Hepatocyte (in vitro differentiated cells): ENCODE data around the gene ZNF283.

ENCODE experiments used
- EZH2 ChIP-seq: fragments of 200-600 bp; sonication (generic); IDR thresholded peaks from 2 replicates; pipeline ENCODE4 v1.6.1; 2016; ENCODE audit warnings: antibody characterized with exemption, mild to moderate bottlenecking, borderline replicate concordance
- EZH2phosphoT487 ChIP-seq: fragments of 200-600 bp; sonication (generic); IDR thresholded peaks from one replicate; pipeline ENCODE4 v1.6.1; 2018; ENCODE audit warnings: antibody characterized with exemption, mild to moderate bottlenecking, low read depth, moderate library complexity; ENCODE audit not compliant: unreplicated experiment, severe bottlenecking
- TF ChIP-seq, protein P1 (sequence below): fragments of 200-600 bp; sonication (generic); IDR thresholded peaks from 2 replicates; pipeline ENCODE4 v1.5.1; 2016; ENCODE audit warnings: antibody characterized with exemption, mild to moderate bottlenecking; ENCODE audit not compliant: poor library complexity

DNA sequence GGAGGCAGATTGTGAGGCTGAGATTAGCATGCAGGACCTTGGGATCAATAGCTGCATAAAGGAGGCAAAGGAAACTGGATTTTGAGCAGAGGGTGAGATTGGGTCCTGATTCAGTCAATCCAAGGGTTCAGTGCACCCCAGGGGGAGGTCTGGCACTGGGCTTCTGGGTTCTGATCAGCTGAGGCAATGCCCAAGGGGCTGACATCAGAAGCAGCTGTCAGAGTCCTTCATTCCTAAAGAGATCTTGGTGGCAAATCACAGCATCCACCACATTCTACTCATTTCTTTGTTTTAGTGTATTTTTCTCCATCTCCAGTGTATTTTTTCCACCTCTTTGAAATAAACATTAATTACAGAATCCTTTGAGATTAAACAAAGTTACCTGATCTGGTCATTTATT lies 19.5 kb upstream of the ZNF283 start:
- TF ChIP-seq, protein P1, sequence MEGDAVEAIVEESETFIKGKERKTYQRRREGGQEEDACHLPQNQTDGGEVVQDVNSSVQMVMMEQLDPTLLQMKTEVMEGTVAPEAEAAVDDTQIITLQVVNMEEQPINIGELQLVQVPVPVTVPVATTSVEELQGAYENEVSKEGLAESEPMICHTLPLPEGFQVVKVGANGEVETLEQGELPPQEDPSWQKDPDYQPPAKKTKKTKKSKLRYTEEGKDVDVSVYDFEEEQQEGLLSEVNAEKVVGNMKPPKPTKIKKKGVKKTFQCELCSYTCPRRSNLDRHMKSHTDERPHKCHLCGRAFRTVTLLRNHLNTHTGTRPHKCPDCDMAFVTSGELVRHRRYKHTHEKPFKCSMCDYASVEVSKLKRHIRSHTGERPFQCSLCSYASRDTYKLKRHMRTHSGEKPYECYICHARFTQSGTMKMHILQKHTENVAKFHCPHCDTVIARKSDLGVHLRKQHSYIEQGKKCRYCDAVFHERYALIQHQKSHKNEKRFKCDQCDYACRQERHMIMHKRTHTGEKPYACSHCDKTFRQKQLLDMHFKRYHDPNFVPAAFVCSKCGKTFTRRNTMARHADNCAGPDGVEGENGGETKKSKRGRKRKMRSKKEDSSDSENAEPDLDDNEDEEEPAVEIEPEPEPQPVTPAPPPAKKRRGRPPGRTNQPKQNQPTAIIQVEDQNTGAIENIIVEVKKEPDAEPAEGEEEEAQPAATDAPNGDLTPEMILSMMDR = no peak
- TF ChIP-seq EZH2phosphoT487 = no peak
- no peak for TF ChIP-seq EZH2
